Left kidney (tissue), 2 donors: ENCODE measurements around the gene TASP1. TPM values are rescaled to one million over a fixed set of nuclear protein-coding genes. Genes with fewer than 3 reads are reported as not detected.
A peak's percentile ranks its signal among the peaks of the same experiment; 100 is the strongest.
"Not testable (repeated sequence)": the region's sequence is repeated elsewhere in the genome, so short reads cannot be mapped to it uniquely, and the experiment has no call there.

Source experiments
- DNase-seq: peaks from one replicate; pipeline ENCODE4 v3.0.0-alpha.2; 2013
- polyA plus RNA-seq: library from polyadenylated mRNA; unstranded; fragments of 120-200 nt; gene quantifications from one replicate; pipeline ENCODE4 v1.2.1, GENCODE V29; 2013; ENCODE audit not compliant: insufficient read length

Gene TASP1
- polyA plus RNA-seq, 1 donor, result 13.9 TPM

DNA sequence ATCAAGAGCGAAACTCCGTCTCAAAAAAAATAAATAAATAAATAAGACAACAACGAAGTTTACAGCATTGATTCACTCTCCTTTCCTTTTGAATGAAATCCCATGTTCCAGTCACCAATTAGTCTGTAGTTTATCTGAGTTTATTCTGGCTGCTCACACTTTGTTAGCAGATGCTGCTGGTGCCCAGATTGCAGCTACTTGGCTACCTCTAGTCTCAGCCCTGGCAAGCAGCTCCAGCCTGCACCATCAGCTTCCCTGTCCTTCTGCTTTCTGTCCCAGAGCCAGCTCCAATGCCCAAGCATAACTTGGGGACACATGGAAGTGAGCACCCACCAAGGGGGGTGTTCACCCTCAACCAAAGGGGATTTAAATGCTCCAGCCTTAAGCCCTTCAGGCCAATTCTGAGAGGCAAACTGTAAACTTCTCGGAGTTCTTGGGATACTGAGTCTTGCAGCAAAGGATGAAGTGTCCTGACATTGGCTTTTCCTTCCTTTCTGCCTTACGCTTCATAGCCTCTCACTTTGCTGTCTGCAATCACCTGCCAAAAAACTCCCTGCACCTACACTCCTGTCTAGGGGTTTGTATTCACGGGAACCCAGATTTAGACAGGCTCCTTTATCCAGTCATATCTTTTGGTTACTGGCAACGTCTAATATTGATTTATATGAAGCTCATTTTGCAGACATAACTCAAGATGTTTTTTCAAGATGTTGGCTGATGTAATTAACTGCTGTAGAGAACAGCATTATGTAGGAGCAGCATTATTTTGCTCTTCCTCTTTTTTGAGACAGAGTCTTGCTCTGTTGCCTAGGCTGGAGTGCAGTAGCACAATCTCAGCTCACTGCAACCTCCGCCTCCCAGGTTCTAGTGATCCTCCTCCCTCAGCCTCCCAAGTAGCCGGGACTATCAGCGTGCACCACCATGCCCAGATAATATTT, 9.8 kb upstream of the TASP1 start:
- DNase-seq, result no peak

DNA sequence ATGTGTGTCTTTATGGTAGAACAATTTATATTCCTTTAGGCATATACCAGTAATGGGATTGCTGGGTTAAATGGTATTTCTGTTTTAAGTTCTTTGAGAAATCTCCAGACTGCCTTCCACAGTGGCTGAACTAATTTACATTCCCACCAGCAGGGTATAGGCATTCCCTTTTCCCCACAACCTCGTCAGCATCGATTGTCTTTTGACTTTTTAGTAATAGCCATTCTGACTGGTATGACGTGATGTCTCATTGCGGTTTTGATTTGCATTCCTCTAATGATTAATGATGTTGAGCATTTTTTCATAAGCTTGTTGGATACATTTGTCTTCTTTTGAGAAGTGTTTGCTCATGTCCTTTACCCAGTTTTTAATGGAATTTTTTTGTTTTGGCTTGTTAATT, 5.3 kb upstream of the TASP1 start:
- no peak for DNase-seq

DNA sequence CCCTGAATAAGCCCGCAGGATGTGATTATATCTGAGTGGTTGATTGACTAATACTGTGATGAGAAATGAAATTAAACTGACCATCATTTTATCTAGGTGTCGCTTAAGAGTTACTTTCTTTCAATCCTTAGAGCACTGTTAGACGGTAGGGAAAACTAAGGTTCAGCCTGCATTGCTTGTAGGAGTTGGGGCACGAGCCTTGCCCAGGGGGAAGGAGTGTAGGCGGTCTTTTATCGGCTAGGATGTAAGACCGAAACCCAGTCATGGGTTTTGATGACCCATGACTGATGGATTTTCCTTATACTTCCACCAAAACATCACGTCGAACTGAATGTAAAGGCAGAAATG, 392 bp upstream of the TASP1 start:
- DNase-seq, result no peak

DNA sequence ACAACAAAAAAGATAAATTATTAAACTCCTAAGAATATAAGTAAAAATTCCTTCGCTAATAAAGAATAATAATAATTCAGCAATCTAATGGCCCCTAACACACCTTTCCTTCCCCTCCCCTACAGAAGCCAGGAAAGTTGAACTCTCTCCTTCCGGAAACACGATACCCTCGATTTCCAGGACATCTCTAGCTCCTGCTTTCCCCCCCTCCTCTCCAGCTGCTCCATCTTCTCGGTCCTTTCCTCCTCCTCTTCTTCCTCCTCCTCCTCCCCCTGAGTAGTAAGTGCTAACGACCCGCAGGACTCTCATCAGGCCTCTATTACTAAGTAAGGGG, 603 bp downstream of the TASP1 start:
- DNase-seq, result peak; percentile 32

DNA sequence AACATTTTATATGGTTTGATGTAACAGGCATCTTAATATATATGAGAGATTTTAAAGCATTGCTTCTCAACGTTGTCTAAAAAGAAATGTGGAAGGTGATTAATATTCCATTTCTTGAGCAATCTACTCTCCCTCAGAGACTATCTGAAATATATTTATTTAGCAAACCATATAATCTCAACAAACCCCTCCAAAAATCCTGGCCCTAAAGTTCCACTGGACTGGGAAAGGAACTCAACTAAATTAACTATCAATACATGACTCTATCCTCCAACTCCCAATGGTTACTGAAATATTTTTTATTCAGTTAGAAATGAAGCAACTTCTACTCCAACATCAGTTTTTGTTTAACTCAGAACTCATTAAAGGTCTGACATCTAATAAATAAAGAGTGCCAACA, 6.3 kb downstream of the TASP1 start:
- no peak for DNase-seq

DNA sequence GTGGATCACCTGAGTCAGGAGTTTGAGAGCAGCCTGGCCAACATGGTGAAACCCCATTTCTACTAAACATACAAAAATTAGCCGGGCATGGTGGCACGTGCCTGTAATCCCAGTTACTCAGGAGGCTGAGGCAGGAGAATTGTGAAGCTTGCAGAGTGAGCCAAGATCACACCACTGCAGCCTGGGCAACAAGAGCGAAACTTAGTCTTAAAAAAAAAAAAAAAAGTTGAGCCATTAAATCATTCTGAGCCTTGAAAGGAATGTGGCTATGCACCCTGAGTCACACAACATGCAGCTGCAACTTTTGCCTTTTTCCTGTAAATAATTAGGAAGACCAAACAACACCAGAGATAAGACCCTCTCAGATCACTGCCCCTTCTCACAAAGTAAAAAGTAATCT, 11.2 kb downstream of the TASP1 start:
- DNase-seq, result not testable (repeated sequence)

DNA sequence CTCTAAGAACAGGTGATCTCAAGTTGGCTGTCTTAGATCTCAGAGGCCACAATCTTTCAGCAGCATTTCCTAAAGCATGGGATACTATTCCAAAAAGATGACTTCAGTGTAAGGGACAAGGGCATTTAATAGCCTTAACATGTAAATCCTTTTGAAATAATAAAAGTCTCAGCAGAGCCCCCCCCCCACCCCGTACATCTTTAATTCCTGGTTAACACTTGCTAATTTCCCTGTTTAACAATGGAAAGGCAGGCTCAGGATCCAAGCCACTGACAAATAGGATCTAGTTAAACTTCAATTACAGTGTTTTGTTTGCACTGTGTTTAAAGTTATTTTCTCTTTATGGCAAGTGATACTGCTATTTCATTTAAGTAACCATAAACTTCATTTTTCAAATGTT, 12.0 kb downstream of the TASP1 start:
- no peak for DNase-seq

DNA sequence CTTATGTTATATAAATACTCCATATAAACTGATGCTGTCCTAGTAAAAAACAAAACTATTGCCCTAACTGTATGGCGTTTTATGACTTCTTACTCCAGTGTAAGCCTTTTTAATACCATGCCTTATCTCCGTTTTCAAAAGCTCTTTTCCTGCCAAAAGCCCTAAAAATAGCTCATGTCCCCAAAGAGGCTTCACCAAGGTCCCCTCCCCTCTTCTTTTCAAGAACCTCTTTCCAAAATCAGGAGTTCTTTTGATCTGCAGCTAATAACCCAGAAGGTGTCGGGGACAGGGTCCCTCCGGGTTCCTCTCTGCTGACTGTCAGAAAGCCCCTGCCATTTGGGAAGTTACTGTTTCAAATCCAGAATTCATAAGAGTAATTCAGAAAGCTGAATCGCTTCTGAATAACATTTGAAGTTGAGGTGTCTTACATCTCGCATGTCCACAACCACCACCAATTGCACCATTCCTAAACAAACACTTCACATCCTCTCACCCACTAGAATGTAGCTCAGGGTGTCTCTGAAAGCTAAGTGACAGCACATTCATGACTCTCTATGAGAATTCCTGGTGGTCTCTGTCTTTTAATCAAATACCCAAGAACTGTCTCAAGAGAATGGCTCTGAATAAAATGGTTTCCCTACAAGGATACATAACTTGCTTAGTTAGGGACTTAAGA, 13.3 kb downstream of the TASP1 start:
- no peak for DNase-seq

DNA sequence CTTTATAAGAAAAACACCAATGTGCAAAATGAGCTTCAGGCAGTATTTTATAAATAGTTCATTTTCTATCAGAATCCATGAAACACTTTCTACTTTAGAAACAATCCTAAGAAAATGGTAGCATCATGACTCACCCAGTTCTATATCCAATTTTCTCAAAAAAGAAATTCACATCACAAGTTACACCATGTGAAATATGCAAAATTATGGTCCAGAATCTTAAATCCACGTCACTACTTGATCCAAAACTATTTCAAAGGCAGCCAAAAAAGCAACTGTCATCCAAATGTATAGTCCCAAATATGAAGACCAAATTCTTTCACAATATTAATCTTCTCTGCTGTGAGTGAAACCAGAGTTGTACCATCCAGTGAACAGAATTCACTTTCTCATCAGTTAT, 19.3 kb downstream of the TASP1 start:
- DNase-seq, result not testable (repeated sequence)

DNA sequence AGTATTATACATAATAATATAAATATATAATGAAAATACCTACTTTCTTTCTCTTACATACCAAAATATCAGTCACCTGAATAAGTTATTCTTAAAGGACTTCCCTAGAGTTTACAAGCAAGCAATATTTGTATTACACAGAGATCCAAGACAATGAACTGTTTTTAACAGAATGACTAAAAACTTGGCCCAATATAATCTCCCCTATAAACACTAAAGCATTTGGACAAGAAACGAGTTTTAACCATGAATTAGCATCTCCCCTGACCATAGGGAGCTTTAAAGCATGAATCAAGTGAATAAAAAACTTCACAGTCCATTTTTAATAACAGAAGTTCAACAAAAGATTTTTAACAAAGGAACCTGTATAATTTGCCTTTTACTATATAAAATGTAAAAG, 20.3 kb downstream of the TASP1 start:
- not testable (repeated sequence) for DNase-seq

DNA sequence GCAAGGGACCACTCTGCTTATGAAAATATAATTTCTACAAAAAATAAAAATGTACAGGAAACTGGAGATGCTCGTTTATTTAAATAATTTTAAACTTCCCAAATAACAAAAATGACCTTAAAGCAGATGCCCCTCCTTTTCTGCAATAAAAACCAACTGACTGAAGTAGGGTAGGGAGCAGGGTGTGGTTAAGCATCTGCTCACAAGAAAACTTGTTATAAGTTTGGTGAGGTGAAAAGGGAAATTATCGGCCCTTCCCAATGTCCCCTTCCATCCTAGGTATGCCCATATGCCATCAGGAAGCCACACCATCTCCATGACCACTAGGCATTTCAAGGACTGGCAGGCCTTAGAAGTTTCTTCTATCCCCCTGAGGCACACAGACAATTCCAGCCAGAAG, 21.1 kb downstream of the TASP1 start:
- DNase-seq, result not testable (repeated sequence)

DNA sequence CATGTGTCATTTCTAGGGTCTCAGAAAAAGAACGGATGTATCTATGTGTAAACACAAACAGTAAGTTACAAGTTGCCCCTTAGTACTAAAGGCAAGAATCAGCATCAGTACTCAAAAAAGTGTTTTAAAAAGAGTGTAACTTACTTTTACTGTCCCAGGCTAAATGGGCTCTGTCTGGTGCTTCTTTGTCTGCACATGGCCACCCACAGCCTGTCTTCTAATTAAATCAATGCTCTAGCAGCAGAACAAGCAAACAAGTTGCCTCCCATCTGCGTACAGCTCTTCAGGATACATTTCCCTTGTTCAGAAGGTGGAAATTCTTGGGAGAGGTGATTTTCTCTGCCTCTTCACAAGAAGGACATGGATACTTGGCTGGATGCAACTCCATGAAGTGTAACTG, 22.0 kb downstream of the TASP1 start:
- DNase-seq, result not testable (repeated sequence)

DNA sequence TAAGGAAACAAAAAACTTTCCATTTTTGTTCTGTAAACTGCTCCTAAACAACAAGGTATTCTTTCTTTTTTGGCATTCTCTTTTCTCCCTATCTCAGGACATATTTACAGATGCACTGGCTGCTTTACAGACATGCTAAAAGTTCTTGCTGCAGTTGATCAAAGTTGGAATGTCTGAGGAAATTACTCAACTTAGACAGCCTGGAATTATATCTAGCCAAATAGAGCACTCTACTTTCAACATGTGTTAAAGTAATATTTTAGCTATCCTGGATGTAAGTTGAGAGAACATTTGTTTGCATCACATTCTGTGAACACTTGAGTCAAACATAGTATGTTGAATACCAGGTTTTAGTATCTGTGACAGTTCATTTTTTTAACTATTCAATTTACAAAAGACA, 24.8 kb downstream of the TASP1 start:
- DNase-seq, result no peak

DNA sequence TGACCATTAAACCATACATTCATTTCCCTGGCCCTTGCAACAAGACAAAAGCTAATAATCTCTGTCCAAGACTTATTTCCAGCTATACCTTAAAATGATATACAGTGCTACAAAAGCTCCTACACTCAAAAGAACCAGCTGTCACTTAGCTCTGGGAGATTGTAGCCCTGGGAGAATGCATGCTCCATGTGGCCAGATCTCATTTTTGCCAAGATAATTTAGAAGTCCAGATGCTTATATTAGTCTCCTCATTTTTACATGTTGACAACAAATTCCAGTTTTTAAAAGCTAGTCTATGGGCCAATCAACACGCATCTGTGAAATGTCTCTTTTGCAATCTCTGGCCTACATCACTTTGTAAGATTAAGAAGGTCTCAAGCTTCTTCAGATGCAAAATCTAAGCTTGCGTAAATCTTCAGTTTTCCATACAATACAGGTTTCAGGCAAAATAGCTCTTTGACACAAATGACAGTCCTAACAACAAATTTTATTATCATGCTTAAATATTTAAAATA, 27.1 kb downstream of the TASP1 start:
- DNase-seq, result no peak

DNA sequence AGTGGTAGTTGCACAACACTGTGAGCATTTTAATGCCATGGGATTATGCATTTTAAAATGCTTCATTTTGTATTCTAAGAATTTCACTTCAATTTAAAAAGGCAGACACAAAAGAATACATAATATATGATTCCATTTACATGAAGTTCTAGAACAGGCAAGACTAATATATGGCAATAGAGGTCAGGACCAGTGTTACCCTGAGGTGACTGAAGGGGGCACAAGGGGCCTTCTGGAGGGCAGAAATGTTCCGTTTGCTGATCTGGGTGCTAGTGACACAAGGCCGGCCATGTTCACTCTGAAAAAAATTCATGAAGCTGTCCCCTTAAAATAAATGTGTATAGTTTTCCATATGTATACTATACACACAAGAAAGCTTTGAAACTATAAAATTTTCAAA, 28.5 kb downstream of the TASP1 start:
- no peak for DNase-seq

DNA sequence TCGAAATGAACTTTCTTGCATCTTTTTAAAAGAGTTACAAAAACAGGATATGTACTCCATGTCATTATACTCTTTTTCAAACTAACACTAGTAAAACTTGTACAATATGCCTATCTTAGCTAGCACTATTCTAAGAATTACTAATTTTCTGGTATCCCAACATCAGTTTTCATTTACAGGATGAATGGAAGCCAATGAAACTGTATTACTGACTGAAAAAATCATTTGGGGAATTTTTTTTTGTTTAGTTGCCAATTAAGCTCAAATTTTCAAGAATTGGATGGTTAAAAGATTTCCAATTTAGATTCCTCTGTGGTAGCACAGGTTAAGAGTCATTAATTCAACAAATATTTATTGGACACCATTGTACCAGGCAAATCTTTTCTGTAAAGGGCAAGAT, 30.7 kb downstream of the TASP1 start:
- no peak for DNase-seq

DNA sequence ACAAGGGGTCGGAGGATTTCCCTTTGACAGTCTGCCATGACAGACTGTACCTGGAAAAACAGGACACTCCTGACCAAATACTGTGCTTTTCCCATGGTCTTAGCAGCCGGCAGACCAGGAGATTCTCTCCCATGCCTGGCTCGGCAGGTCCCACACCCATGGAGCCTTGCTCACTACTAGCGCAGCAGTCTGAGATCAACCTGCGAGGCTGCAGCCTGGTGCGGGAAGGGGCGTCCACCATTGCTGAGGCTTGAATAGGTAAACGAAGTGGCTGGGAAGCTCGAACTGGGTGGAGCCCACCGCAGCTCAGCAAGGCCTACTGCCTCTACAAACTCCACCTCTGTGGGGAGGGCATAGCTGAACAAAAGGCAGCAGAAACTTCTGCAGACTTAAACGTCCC, 45.3 kb downstream of the TASP1 start:
- not testable (repeated sequence) for DNase-seq

DNA sequence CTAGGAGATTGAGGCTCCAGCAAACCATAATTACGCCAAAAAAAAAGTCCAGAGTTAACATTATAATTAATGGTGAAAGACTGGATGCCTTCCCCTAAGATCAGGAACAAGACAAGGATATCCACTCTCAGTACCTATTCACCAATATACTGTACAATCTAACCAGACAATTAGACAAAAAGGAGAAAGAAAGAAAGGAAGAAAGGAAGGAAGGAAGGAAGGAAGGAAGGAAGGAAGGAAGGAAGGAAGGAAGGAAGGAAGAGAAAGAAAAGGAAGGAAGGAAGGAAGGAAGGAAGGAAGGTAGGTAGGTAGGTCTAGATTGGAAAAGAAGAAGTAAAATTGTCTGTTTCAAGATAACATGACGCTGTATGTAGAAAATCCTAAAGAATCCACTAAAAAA, 50.7 kb downstream of the TASP1 start:
- DNase-seq, result no peak

DNA sequence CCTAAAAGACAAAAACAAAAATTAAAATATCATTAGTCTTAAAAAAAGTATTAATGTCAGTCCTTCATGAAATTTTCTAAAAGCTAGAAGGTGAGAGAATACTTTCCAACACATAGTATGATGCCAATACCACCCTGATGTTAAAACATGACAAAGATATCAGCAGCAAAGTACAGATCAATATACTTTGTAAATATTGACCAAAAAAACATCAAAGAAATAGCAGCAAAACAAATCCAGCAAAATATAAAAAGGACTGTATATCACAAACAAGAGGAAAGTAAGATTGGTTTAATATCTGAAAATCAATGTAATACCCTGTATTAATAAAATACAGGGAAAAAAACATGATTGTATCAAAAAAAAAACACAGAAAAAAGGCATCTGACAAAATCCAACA, 51.4 kb downstream of the TASP1 start:
- DNase-seq, result no peak

DNA sequence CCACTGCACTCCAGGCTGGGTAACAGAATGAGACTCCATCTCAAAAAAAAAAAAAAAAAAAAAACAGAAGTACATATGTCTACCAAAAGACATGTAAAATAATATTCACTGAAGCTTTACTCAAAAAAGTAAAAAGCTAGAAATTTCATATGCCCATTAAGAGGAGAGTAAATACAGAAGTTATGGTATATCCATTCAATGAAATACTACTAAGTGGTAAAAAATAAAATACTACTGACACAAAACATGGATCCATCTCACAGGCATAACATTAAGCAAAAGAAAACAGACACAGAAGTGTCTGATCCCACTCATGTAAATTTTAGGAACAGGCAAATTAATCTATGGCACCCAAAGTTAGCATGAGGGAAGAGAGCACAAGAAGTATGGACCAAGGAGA, 52.6 kb downstream of the TASP1 start:
- no peak for DNase-seq

DNA sequence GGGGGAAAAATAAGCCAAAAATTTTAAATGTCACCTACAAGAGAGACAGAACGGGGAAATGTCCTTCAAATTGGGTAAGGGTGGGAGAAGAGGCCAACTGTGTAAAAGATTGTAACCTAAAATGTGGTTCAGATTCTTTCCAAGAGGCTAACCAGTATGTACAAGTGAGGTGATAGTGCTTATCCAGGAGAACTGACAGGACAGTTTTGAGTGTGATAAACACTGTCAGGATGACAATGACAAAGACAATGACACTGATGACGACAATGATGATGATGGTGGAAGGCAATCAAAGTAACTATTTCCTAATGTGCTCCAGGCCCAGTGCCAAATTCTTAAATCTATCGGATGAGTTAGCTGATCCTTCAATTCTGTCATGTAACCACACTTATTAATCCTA, 57.3 kb downstream of the TASP1 start:
- no peak for DNase-seq

DNA sequence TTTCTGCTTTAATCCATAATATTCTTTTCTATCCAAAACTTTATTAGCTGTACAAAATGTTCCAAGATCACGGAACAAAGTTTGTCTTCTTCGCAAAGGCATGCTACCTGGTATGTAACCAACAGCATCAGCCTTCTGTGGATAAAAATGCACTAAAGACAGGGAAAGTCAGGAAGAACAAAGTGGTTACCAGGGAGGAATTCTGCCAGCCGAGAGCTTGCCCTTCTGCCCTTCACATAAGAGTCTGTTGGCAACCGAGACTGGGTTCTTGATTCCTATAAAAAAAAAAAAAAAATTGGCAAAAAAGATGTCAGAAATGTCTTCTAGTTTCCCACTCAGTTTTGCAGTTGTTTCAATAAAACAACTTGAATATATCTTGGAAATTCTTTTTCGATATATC, 58.0 kb downstream of the TASP1 start:
- DNase-seq, result no peak

DNA sequence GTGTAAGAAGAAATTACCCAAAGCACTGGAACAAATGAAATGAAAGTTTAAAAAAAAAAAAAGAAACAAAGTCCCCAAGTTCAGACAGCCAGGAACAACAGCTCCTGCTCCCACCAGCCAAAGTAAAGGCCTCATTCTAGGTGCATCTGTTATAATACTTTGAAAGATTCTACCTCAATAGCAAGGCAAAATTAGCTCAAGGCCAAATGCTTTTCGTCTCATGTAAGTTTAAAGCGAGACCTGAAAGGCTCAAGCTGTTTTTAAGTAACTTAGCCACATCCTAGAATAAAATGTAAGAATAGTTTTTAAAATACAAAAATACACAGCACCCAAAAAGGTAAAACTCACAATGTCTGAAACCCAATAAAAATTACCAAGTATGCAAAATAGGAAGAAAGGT, 64.7 kb downstream of the TASP1 start:
- DNase-seq, result no peak

DNA sequence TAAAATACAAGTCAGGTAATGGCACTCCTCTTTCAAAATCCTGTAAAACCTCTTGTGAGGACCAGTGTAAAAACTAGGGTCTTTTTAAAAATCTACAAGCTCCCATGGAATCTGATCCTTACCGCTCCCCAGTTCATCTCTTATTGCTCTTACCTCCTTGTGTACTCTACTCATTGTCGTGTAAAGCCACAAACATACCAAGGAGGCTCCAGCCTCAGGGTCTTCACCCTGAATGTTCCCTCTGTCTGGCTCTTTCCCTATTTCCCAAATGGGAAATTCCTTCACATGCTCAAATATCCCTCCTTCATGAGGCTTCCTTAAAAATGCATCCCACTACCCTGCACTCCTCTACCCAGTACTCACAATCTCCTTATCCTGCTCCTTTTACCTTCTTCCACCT, 67.1 kb downstream of the TASP1 start:
- DNase-seq, result no peak
